ENCODE results near the gene AIMP1. TPM values are rescaled to one million over a fixed set of nuclear protein-coding genes. Genes with fewer than 3 reads are reported as not detected.

Gene AIMP1
- total RNA-seq, 1 experiment from 2014 or later = 45.8 TPM

DNA sequence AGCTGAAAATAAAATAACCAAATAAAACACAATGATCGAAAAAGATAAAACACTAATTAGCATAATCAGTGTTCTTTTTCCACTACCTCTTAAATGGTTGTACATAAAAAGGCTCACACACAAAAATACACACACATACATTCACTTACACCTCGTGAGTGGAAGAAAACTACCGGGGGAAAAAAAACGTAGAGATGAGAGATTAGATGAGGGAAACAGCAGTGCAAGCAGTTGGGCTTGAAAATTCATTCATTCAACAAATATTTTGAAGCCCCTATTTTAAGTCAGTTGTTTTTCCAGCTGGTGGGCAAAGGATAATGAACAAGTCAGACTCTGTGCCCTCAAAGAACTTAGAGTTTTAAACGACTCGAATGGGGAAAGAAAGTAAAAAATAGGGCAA, 1.4 kb upstream of the AIMP1 start:
- peak overlapping the region; percentile 96 for H3K27ac ChIP-seq (ENCODE audit: low read length)
- ATAC-seq = no peak
- H3K9me3 ChIP-seq (ENCODE audit: control insufficient read depth, insufficient read depth, low read depth, low read length) = no peaks in the 10 kb centered on the region
- TF ChIP-seq POLR2AphosphoS5 (IDR thresholded peaks at IDR 0.05; ENCODE audit: low read depth, low read length) = no peak
- no peak for TF ChIP-seq SIN3A (IDR thresholded peaks at IDR 0.05; ENCODE audit: borderline replicate concordance, insufficient read depth, low read depth, low read length)
- TF ChIP-seq, protein P1, sequence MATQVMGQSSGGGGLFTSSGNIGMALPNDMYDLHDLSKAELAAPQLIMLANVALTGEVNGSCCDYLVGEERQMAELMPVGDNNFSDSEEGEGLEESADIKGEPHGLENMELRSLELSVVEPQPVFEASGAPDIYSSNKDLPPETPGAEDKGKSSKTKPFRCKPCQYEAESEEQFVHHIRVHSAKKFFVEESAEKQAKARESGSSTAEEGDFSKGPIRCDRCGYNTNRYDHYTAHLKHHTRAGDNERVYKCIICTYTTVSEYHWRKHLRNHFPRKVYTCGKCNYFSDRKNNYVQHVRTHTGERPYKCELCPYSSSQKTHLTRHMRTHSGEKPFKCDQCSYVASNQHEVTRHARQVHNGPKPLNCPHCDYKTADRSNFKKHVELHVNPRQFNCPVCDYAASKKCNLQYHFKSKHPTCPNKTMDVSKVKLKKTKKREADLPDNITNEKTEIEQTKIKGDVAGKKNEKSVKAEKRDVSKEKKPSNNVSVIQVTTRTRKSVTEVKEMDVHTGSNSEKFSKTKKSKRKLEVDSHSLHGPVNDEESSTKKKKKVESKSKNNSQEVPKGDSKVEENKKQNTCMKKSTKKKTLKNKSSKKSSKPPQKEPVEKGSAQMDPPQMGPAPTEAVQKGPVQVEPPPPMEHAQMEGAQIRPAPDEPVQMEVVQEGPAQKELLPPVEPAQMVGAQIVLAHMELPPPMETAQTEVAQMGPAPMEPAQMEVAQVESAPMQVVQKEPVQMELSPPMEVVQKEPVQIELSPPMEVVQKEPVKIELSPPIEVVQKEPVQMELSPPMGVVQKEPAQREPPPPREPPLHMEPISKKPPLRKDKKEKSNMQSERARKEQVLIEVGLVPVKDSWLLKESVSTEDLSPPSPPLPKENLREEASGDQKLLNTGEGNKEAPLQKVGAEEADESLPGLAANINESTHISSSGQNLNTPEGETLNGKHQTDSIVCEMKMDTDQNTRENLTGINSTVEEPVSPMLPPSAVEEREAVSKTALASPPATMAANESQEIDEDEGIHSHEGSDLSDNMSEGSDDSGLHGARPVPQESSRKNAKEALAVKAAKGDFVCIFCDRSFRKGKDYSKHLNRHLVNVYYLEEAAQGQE (IDR thresholded peaks at IDR 0.05; ENCODE audit: insufficient read depth in 1 of 2, low read depth in 2 of 2, low read length in 1 of 2) = no peak
- TF ChIP-seq TCF7L2 (IDR thresholded peaks at IDR 0.05; ENCODE audit: low read depth, low read length) = no peak
- TF ChIP-seq, protein P2, sequence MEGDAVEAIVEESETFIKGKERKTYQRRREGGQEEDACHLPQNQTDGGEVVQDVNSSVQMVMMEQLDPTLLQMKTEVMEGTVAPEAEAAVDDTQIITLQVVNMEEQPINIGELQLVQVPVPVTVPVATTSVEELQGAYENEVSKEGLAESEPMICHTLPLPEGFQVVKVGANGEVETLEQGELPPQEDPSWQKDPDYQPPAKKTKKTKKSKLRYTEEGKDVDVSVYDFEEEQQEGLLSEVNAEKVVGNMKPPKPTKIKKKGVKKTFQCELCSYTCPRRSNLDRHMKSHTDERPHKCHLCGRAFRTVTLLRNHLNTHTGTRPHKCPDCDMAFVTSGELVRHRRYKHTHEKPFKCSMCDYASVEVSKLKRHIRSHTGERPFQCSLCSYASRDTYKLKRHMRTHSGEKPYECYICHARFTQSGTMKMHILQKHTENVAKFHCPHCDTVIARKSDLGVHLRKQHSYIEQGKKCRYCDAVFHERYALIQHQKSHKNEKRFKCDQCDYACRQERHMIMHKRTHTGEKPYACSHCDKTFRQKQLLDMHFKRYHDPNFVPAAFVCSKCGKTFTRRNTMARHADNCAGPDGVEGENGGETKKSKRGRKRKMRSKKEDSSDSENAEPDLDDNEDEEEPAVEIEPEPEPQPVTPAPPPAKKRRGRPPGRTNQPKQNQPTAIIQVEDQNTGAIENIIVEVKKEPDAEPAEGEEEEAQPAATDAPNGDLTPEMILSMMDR (IDR thresholded peaks at IDR 0.05) = no peak
- H3K36me3 ChIP-seq (ENCODE audit: control insufficient read depth, insufficient read depth, low read length) = peaks cover 13% of the 10 kb centered on the region; the same call in 1 of the 2 replicates
- CTCF ChIA-PET = no interaction called here
- POLR2A ChIA-PET = interaction anchor here (0.7 kb wide), 1 partner anchor 49 kb away, joined by 6 read pairs; no protein-coding TSS in a partner anchor
- peaks cover 3% of the 10 kb centered on the region; the same call in 1 of the 2 replicates for H3K4me1 ChIP-seq (ENCODE audit: control insufficient read depth, insufficient read depth, low read length)
- in situ Hi-C loops (cut with HindIII; ENCODE audit: low pct_unique_long_range_greater_than_20kb, low sequenced_read_pairs) (no loop called here), intact Hi-C loops (cut with micrococcal nuclease; ENCODE audit: unreplicated experiment) (no loop called here)
- BruUV-seq (replicated peaks) = no TSS peak
- peak overlapping the region; percentile 89 to 97 for H3K4me3 ChIP-seq (ENCODE audit: low read depth in 2 of 2, low read length in 2 of 2)
- no peaks in the 10 kb centered on the region for H3K27me3 ChIP-seq (ENCODE audit: control insufficient read depth, insufficient read depth, low read length)
- DNase-seq (ENCODE audit: low read depth, low spot score) = no peak

DNA sequence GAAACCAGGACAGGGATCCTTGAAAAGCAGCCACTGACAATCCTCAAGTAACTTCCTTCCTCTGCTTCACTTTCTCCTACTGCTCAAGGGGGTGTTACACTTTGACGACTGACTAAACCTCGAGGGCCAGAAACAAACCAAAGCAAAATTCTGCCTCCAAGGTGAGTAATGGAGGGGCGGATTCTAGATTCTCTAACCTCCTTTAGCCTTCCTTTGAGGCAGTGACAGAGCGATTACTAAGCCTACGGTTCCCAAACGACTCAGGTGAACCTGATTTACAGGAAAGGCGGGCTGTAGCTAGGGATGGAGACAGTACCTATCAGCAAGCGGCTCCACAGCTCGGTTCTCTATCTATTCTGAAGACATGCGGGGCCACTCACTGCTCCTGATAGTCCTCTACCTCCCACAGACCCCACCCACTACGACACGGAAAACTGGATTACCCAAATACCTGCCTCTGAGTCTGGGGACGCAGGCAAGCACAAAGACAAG, 828 bp upstream of the AIMP1 start:
- H3K4me1 ChIP-seq (ENCODE audit: control insufficient read depth, insufficient read depth, low read length) = peaks cover 3% of the 10 kb centered on the region; the same call in 1 of the 2 replicates
- ChIA-PET CTCF (no interaction called here), POLR2A (interaction anchor here (0.7 kb wide), 3 partner anchors 28 to 1822 kb away, joined by 3 to 7 read pairs (median 4); no protein-coding TSS in a partner anchor)
- no peak for DNase-seq (ENCODE audit: low read depth, low spot score)
- H3K36me3 ChIP-seq (ENCODE audit: control insufficient read depth, insufficient read depth, low read length) = peaks cover 13% of the 10 kb centered on the region; the same call in 1 of the 2 replicates
- peak; percentile 42 for ATAC-seq
- H3K27me3 ChIP-seq (ENCODE audit: control insufficient read depth, insufficient read depth, low read length) = no peaks in the 10 kb centered on the region
- in situ Hi-C loops (cut with HindIII; ENCODE audit: low pct_unique_long_range_greater_than_20kb, low sequenced_read_pairs) (no loop called here), intact Hi-C loops (cut with micrococcal nuclease; ENCODE audit: unreplicated experiment) (no loop called here)
- H3K9me3 ChIP-seq (ENCODE audit: control insufficient read depth, insufficient read depth, low read depth, low read length) = no peaks in the 10 kb centered on the region
- peak overlapping the region; percentile 89 to 97 for H3K4me3 ChIP-seq (ENCODE audit: low read depth in 2 of 2, low read length in 2 of 2)
- TSS peak; percentile 89 for BruUV-seq (replicated peaks)
- TF ChIP-seq, protein P1 (IDR thresholded peaks at IDR 0.05; ENCODE audit: insufficient read depth in 1 of 2, low read depth in 2 of 2, low read length in 1 of 2) = no peak
- H3K27ac ChIP-seq (ENCODE audit: low read length) = peak overlapping the region; percentile 96
